ENCODE data around the gene METTL13.

METTL13 gene

DNA sequence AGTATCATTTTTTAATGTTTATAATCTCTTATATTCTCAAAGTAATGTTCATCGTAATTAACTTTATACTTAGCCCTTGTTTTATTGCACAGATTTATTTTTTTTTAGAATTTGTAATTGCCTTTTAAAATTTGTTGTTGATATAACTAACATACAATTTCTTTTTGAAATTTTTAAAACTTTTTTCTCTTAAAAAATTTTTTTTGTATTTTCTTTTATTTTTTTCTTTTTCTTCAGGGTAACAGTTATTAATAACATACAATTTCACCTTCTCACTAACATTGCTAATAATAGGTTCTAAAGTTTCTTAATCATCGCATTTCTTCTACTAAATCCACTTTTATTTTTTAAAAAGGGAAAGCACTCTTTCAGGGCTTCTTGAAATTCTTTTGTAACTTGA is 28.3 kb upstream of the METTL13 start:
- H3K9me2 ChIP-seq (ENCODE audit: low read depth, low read length): no peaks in the 10 kb centered on the region
- no peaks in the 10 kb centered on the region for H4K20me1 ChIP-seq (ENCODE audit: insufficient read depth, low read length)
- H3K4me3 ChIP-seq (ENCODE audit: low read depth, low read length, poor library complexity, severe bottlenecking): no peak overlapping the region
- no peaks in the 10 kb centered on the region for H3K9me3 ChIP-seq (ENCODE audit: low read length)
- H3K79me2 ChIP-seq (ENCODE audit: insufficient read depth, low read length): no peaks in the 10 kb centered on the region
- TF ChIP-seq EZH2 (IDR thresholded peaks at IDR 0.05; ENCODE audit: borderline replicate concordance, low read length): no peak
- TF ChIP-seq, protein P1, sequence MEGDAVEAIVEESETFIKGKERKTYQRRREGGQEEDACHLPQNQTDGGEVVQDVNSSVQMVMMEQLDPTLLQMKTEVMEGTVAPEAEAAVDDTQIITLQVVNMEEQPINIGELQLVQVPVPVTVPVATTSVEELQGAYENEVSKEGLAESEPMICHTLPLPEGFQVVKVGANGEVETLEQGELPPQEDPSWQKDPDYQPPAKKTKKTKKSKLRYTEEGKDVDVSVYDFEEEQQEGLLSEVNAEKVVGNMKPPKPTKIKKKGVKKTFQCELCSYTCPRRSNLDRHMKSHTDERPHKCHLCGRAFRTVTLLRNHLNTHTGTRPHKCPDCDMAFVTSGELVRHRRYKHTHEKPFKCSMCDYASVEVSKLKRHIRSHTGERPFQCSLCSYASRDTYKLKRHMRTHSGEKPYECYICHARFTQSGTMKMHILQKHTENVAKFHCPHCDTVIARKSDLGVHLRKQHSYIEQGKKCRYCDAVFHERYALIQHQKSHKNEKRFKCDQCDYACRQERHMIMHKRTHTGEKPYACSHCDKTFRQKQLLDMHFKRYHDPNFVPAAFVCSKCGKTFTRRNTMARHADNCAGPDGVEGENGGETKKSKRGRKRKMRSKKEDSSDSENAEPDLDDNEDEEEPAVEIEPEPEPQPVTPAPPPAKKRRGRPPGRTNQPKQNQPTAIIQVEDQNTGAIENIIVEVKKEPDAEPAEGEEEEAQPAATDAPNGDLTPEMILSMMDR (IDR thresholded peaks at IDR 0.05; ENCODE audit: low read length): no peak
- H3F3A ChIP-seq (ENCODE audit: insufficient read depth, low read length): no peaks in the 10 kb centered on the region
- no peak overlapping the region for H3K9ac ChIP-seq (ENCODE audit: low read length)
- H2AFZ ChIP-seq (ENCODE audit: low read length): no peak overlapping the region
- H3K27ac ChIP-seq (ENCODE audit: low read depth, low read length, poor library complexity, severe bottlenecking): no peak overlapping the region
- H3K4me2 ChIP-seq (ENCODE audit: low read length): no peak overlapping the region
- no peaks in the 10 kb centered on the region for H3K4me1 ChIP-seq (ENCODE audit: insufficient read depth, low read length, severe bottlenecking)
- no peaks in the 10 kb centered on the region for H3K27me3 ChIP-seq (ENCODE audit: insufficient read depth, low read length)
- H3K36me3 ChIP-seq (ENCODE audit: insufficient read depth, low read length): no peaks in the 10 kb centered on the region

GRCh38 chr1:171753685-171754352 is 27.6 kb upstream of the METTL13 start:
- no peaks in the 10 kb centered on the region for H3K9me3 ChIP-seq (ENCODE audit: low read length)
- H3K9ac ChIP-seq (ENCODE audit: low read length): no peak overlapping the region
- H3K27me3 ChIP-seq (ENCODE audit: insufficient read depth, low read length): no peaks in the 10 kb centered on the region
- no peak overlapping the region for H3K4me3 ChIP-seq (ENCODE audit: low read depth, low read length, poor library complexity, severe bottlenecking)
- no peaks in the 10 kb centered on the region for H3F3A ChIP-seq (ENCODE audit: insufficient read depth, low read length)
- H4K20me1 ChIP-seq (ENCODE audit: insufficient read depth, low read length): no peaks in the 10 kb centered on the region
- no peaks in the 10 kb centered on the region for H3K4me1 ChIP-seq (ENCODE audit: insufficient read depth, low read length, severe bottlenecking)
- H3K27ac ChIP-seq (ENCODE audit: low read depth, low read length, poor library complexity, severe bottlenecking): no peak overlapping the region
- H3K36me3 ChIP-seq (ENCODE audit: insufficient read depth, low read length): no peaks in the 10 kb centered on the region
- H3K9me2 ChIP-seq (ENCODE audit: low read depth, low read length): no peaks in the 10 kb centered on the region
- no peaks in the 10 kb centered on the region for H3K79me2 ChIP-seq (ENCODE audit: insufficient read depth, low read length)
- no peak overlapping the region for H2AFZ ChIP-seq (ENCODE audit: low read length)
- no peak overlapping the region for H3K4me2 ChIP-seq (ENCODE audit: low read length)
- TF ChIP-seq EZH2 (IDR thresholded peaks at IDR 0.05; ENCODE audit: borderline replicate concordance, low read length): no peak
- TF ChIP-seq, protein P1 (IDR thresholded peaks at IDR 0.05; ENCODE audit: low read length): no peak

DNA sequence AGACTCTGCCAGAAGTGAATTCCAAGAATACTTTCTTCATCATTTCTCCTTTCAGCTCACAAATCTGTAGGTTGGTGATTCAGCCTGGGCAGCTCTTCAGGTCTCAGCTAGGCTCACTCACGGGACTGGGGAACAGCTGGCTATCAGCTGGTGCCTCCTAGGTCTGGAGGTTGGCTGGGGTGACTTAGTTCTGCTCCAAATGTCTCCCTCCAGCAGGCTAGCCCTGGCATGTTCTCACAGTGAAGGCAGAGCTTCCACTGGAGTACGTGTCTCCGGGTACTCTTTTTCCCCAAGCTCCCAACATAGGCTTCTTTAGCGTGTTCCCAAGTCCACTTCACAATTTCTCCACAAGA is 27.1 kb upstream of the METTL13 start:
- no peaks in the 10 kb centered on the region for H4K20me1 ChIP-seq (ENCODE audit: insufficient read depth, low read length)
- no peak overlapping the region for H2AFZ ChIP-seq (ENCODE audit: low read length)
- no peaks in the 10 kb centered on the region for H3K27me3 ChIP-seq (ENCODE audit: insufficient read depth, low read length)
- no peak overlapping the region for H3K27ac ChIP-seq (ENCODE audit: low read depth, low read length, poor library complexity, severe bottlenecking)
- H3K36me3 ChIP-seq (ENCODE audit: insufficient read depth, low read length): no peaks in the 10 kb centered on the region
- H3K4me3 ChIP-seq (ENCODE audit: low read depth, low read length, poor library complexity, severe bottlenecking): no peak overlapping the region
- no peaks in the 10 kb centered on the region for H3K79me2 ChIP-seq (ENCODE audit: insufficient read depth, low read length)
- no peaks in the 10 kb centered on the region for H3F3A ChIP-seq (ENCODE audit: insufficient read depth, low read length)
- H3K4me1 ChIP-seq (ENCODE audit: insufficient read depth, low read length, severe bottlenecking): no peaks in the 10 kb centered on the region
- H3K9me2 ChIP-seq (ENCODE audit: low read depth, low read length): no peaks in the 10 kb centered on the region
- no peaks in the 10 kb centered on the region for H3K9me3 ChIP-seq (ENCODE audit: low read length)
- no peak overlapping the region for H3K9ac ChIP-seq (ENCODE audit: low read length)
- TF ChIP-seq, protein P1 (IDR thresholded peaks at IDR 0.05; ENCODE audit: low read length): no peak
- no peak for TF ChIP-seq EZH2 (IDR thresholded peaks at IDR 0.05; ENCODE audit: borderline replicate concordance, low read length)
- no peak overlapping the region for H3K4me2 ChIP-seq (ENCODE audit: low read length)

Data from OCI-LY1 (cell line).